HuH-7.5 (cell line): ENCODE data around the gene TSPAN9.

Experiments
- DNase-seq: peaks from one replicate; pipeline ENCODE4 v3.0.0; 2011; ENCODE audit warnings: low spot score

Gene TSPAN9

DNA sequence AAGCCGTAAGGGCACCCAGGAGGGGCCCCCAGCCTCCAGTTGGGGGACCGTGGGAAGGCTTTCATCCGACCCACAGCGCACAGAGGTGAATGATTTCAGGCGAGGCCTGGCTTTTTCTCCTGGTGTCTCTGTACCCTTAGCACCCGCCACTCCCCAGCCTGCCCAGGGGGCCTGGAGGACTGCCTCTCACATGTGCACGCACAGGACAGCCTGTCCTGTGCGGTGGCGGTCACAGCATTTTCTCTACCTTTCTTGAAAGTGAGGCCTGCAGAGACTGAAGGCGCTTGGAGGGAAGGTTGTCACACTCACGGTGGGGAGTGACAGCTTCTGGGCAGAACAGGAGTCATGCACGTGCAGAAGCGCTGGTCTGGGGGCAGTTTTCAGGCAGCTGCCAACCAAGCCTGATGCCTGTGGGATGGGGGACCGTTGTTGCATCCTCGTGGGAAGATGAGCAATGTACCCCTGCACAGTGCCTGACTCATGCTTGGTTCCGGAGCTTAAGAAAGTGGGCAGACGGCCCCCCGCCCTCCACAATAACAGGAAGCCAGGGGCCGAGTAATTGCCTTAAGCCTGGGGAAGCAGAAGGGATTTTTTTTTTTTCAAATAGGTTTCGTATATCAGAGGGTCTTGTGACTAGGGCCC lies 148.1 kb downstream of the TSPAN9 start:
- no peak for DNase-seq

DNA sequence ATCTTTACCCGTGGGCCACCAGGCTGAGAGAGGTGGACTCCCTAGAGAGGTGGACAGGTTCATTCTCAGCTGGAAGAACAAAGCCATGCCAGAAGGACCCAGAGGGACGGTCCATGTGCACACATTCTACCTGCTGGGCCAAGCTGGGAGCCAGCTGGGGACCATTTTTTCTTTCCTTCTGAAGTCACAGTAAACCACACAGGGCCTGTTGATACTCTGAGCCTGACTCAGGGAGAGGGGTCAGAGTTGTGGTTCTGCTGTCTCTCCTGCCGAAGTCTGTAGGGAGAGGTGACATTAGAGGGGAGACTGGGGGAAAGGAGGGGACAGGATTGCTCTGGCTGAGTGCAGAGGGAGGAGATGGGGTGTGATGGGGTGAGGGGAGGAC lies 148.6 kb downstream of the TSPAN9 start:
- no peak for DNase-seq

GRCh38 chr12:3226264-3226663 lies 149.1 kb downstream of the TSPAN9 start:
- DNase-seq = no peak

GRCh38 chr12:3227076-3227975 lies 150.1 kb downstream of the TSPAN9 start:
- no peak for DNase-seq

GRCh38 chr12:3228552-3228951 lies 151.4 kb downstream of the TSPAN9 start:
- no peak for DNase-seq

GRCh38 chr12:3229577-3229976 lies 152.4 kb downstream of the TSPAN9 start:
- DNase-seq = no peak

DNA sequence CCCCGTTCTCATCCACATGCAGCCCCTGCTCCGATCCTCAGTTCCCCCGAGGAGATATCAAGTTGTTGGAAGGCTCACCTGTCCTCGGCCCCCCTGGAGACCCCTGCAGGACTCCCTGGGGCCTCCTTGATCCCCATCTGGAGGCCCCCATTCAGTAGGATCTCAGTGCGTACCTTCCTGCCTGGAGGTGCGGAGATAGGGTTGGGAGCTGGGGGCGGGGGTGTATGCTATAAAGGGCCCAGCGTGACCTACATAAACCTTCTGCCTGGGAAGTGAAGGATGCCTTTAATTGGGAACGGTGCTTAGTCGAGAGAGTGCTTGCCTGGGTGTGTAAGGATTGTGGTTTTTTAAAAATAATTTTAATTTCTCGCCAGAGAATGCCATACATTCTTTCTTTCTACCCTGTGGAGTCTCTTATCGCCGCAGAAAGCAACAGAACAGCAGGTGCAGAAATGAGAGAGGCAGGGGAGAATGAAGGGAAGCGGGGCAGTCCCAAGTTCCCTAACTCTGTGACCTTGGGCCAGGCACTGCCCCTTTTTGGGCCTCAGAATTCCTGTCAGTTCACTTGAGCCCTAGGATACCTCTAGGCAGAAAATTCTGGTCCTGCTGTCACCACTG lies 153.7 kb downstream of the TSPAN9 start:
- no peak for DNase-seq

DNA sequence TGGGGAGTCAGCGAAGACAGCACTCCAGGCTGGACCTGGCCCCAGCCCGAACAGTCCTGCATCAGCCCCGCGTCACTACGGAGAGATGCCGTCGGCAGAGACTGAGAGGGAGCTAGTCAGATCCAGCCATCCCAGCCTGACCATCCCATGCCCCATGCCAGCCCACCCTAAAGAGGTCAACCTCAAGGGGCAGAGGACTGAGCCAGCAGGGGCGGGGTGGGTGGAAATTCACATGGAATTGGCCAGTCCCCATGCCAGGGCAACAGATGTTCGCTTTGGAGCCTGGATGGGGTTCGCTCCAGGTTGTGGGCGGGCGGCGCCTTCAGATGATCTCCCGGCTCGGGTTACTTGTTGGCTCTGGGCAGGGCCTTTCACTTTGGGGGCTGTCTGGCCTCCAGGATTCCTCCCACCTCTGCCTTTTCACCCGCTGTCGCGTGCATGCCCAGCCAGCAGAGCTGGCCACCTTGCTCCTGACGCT lies 154.3 kb downstream of the TSPAN9 start:
- DNase-seq = no peak

DNA sequence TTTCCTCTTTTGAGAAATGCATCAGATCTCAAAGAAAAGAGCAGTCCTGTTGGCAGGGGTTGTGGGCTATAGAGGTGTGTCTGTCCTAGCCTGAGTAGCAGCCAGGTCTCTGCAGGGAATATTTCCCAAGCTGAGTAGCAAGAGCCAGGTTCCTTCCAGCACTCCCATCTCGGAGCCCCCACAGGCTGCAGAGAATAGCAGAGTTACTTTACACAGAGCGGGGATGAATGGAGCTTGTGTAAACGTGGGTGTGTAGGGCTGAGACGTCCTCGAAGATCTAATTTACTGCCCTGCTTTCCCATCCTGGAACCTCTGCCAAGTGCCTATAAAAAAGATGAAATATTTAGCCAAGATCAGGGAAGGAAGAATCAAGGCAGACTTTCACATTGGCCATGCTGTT lies 156.6 kb downstream of the TSPAN9 start:
- DNase-seq = no peak

DNA sequence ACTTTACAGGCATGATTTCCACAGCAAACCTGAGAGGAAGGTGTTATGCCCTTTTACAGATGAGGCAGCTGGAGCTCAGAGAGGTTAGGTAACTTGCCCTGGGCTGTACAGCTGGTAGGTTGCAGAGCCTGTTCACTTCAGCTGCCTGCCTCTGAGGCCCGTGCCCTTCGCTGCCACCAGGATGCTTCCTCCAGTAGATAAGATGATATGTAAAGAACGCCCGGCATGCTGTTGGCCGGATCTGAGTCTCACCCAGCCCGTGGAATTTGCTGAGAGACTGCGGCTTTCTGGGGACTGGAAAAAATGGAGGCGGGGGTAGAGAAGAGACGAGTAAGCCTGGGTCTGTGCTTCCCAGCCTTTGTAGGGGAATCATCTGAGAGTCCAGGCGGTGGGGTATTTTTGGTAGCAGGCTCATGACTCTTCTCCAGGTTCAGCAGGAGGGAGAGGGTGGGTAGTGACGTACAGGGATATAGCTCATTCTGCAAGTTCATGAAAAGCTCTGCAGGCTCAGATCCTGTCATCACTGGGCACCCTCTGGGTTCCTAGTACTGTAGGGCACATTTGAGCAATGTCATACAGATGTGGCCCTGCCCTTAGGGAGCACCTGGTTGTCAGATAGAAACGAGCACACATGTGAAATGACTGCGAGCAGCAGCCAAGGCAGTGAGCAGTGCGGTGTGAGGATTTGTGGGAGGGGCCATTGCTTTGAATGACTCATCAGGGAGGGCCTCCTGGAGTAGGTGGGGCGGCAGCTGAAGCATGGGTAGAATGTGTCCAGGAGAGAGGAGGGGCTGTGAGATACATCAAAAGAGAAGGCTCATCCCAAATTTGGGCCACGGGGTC lies 159.4 kb downstream of the TSPAN9 start:
- DNase-seq = peak; percentile 52

- no peak for DNase-seq
These were observed 161.0 kb downstream of the TSPAN9 start for GRCh38 chr12:3238196-3238595.

- peak; percentile 77 for DNase-seq
These were observed 164.4 kb downstream of the TSPAN9 start for GRCh38 chr12:3241621-3242020.

DNA sequence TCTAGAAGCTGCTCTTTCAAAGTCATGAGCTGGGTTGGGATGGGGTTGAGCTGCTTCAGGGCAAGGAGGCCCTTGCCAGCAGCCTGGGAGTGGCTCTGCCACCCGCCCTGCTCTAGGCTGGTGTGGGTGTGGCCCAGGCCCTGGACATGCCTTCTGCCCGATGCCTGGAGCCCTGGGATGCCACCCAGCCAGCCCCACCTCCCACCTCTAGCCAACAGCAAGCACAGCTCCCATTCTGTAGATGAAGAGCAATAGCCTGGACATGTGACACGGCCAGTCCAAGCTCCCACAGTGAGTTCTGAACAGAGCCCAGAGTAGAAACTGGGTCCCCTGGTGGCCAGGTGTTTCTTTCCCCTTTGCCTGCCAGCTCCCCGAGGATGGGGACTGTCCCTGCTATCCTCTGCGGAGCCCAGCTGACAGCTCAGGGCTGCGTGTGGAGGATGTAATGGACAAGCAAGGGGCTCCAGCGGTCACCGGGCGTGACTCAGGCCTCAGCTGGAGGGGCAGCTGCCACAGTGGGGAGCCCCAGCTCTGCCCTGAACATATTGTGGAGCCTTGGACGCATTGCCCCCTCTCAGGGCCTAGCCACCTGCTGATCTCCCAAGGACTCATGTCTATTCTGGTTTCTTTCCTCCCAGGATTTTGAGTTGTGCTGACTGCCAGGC lies 165.2 kb downstream of the TSPAN9 start:
- DNase-seq = peak; percentile 32

- no peak for DNase-seq
These were observed 166.4 kb downstream of the TSPAN9 start for GRCh38 chr12:3243376-3244084.

DNA sequence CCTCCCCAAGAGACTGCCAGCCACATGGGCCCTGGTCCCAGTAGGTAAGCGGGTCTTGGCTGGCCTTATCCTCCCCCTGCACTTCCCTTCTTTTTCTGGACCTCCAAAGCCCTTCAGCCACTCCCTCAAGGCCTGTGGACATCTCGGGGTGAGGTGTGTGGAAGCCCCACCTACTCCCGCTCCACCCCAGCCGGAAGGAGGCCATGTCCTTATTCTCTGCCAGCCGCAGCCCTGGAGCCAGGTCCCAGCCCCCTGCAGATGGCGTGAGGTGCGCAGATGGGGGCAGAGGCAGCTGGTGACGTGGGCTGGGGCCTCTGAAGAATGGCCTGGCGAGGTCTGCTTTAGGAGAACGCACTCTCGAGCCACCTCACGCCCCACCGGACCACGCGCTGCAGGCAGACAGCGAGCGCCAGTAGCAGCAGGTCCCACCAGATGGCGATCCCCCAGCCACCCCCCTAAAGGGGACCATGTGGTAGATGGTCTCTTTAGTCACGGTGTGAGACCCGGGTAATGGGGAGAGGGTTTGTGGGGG lies 167.1 kb downstream of the TSPAN9 start:
- no peak for DNase-seq

GRCh38 chr12:3246253-3246652 lies 169.1 kb downstream of the TSPAN9 start:
- no peak for DNase-seq

DNA sequence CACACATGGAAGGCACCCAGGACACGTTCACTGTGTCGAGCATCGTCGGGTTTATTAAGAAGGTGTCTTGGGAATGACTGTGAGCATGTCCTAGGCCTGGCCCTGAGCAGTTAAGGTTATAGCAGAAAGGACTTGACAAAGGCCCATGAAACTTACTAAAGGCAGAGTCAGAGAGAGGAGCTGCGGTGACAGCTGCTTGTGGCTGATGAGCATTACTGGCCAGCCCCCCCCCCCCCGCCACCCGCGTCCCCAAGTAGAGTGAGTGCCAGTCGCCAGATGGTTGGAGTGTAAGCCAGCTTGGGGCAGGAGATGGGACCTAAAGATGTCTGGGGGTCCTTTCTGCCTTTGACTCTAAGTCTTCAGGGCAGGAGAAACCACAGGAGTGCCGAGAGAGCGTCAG lies 169.9 kb downstream of the TSPAN9 start:
- no peak for DNase-seq

- DNase-seq = no peak
These were observed 170.5 kb downstream of the TSPAN9 start for GRCh38 chr12:3247629-3248161.

GRCh38 chr12:3249081-3249800 lies 172.1 kb downstream of the TSPAN9 start:
- DNase-seq = no peak

- DNase-seq = no peak
These were observed 172.9 kb downstream of the TSPAN9 start for GRCh38 chr12:3250034-3250433.
